Measurements from ENCODE around the gene NUF2. TPM values are rescaled to one million over a fixed set of nuclear protein-coding genes. Genes with fewer than 3 reads are reported as not detected.
A peak's percentile ranks its signal among the peaks of the same experiment; 100 is the strongest.
"Not testable (repeated sequence)": the region's sequence is repeated elsewhere in the genome, so short reads cannot be mapped to it uniquely, and the experiment has no call there.

Gene NUF2
- under 1 TPM in 4 of 6 donors, not detected in 2; 0.17 to 0.49 (median 0.24) TPM for total RNA-seq
- polyA plus RNA-seq, result under 1 TPM; 0.42 to 0.54 TPM

- ATAC-seq (peak; percentile 100), FAIRE-seq (peak; percentile 63), DNase-seq (peak; percentile 95 to 99 (median 96))
- Histone ChIP-seq H3K9me3 (no peaks in the 10 kb centered on the region), H3K27ac (peak within 1 kb of the TSS in 2 of 4 donors; percentile 29 to 37), H3K27me3 (no peaks in the 10 kb centered on the region), H3K4me3 (peak within 1 kb of the TSS; percentile 38 to 63 (median 53)), H3K4me1 (peaks cover 0 to 12% (median 5%) of the 10 kb centered on the region in 3 donors), H3K36me3 (no peaks in the 10 kb centered on the region)
- WGBS, 2 donors, result 0% methylated on average over 58 of the region's 58 CpGs
- no peak for TF ChIP-seq CTCF (IDR thresholded peaks at IDR 0.05)
- intact Hi-C loops (cut with DNase I), result no loop called here
These were observed at the start of gene NUF2 for GRCh38 chr1:163321311-163322305. TSS of gene NUF2 (plus strand) at chr1:163321954. CDS start at chr1:163326052, 4,098 bp downstream.

GRCh38 chr1:163273766-163274441 lies 47.9 kb upstream of the NUF2 start:
- no peak overlapping the region for H3K4me3 ChIP-seq
- intact Hi-C loops (cut with DNase I), result no loop called here
- no peak overlapping the region for H3K27ac ChIP-seq
- no peaks in the 10 kb centered on the region for H3K27me3 ChIP-seq
- no peaks in the 10 kb centered on the region for H3K36me3 ChIP-seq
- ATAC-seq, result peak in 2 of 4 donors; percentile 31 to 44
- H3K9me3 ChIP-seq, result no peaks in the 10 kb centered on the region
- TF ChIP-seq CTCF (IDR thresholded peaks at IDR 0.05), result no peak
- DNase-seq, result no peak
- WGBS, 2 donors, result 84 to 85% methylated on average over 2 of the region's 2 CpGs
- FAIRE-seq, result no peak
- no peaks in the 10 kb centered on the region for H3K4me1 ChIP-seq

- no peak for TF ChIP-seq CTCF (IDR thresholded peaks at IDR 0.05)
- intact Hi-C loops (cut with DNase I), result no loop called here
- FAIRE-seq, result no peak
- no peaks in the 10 kb centered on the region for H3K36me3 ChIP-seq
- no peaks in the 10 kb centered on the region for H3K9me3 ChIP-seq
- H3K27ac ChIP-seq, result no peak overlapping the region
- no peak for DNase-seq
- H3K27me3 ChIP-seq, result no peaks in the 10 kb centered on the region
- no peak overlapping the region for H3K4me3 ChIP-seq
- ATAC-seq, result no peak
- WGBS, 2 donors, result 97 to 100% methylated on average over 1 of the region's 1 CpG
- no peaks in the 10 kb centered on the region for H3K4me1 ChIP-seq
These were observed 46.5 kb upstream of the NUF2 start for GRCh38 chr1:163275222-163275621.

GRCh38 chr1:163278602-163279001 lies 43.2 kb upstream of the NUF2 start:
- Histone ChIP-seq H3K4me3 (no peak overlapping the region), H3K27me3 (no peaks in the 10 kb centered on the region), H3K27ac (no peak overlapping the region), H3K36me3 (no peaks in the 10 kb centered on the region), H3K9me3 (no peaks in the 10 kb centered on the region), H3K4me1 (no peaks in the 10 kb centered on the region)
- DNase-seq, result no peak
- FAIRE-seq, result no peak
- intact Hi-C loops (cut with DNase I), result no loop called here
- TF ChIP-seq CTCF (IDR thresholded peaks at IDR 0.05), result no peak
- 90 to 100% methylated on average over 1 of the region's 1 CpG for WGBS, 2 donors
- ATAC-seq, result no peak

- intact Hi-C loops (cut with DNase I); H3K27ac ChIP-seq; H3K27me3 ChIP-seq; H3K36me3 ChIP-seq; H3K4me3 ChIP-seq; H3K4me1 ChIP-seq; H3K9me3 ChIP-seq; DNase-seq; ATAC-seq; FAIRE-seq: not testable (repeated sequence)
- whole genome bisulfite sequencing, 2 donors, result 44 to 57% methylated on average over 2 of the region's 2 CpGs
These were observed 36.9 kb upstream of the NUF2 start for GRCh38 chr1:163284867-163285266.
